K562 (cell line): ENCODE measurements around the gene ZNHIT1. TPM values are rescaled to one million over a fixed set of nuclear protein-coding genes. Genes with fewer than 3 reads are reported as not detected.

Source experiments
- ATAC-seq: fragments of 200-7000 bp; cut with Tn5 transposase; 3 replicates; pipeline ENCODE4 v1.9.1; 2020; ENCODE audit warnings: moderate library complexity
- BruUV-seq: library from RNA; stranded (reverse); fragments of 400-500 nt; replicated peaks from 2 replicates; lab custom pipeline; 2021; lab: Mats Ljungman, UMichigan
- CTCF ChIA-PET: fragments of 300-600 bp; formaldehyde crosslinking; extraction: SDS; loops from one replicate; lab custom pipeline; 2021; ENCODE audit warnings: low intra/inter-chr PET ratio; lab: Yijun Ruan, JAX
- POLR2A ChIA-PET: fragments of 300-600, 350-650 bp; sonication (Branson Sonifier 250); formaldehyde crosslinking; extraction: SDS; loops from one replicate; lab custom pipeline; 2021; ENCODE audit warnings: antibody characterized with exemption, inconsistent platforms; lab: Yijun Ruan, JAX
- DNase-seq, 4 experiments: peaks; one replicate each; pipeline versions ENCODE4 v3.0.0 to v3.0.0-alpha.2; 2011 to 2018; ENCODE audit warnings: low spot score in 3 of 4, mixed read lengths in 3 of 4; ENCODE audit errors: extremely low read depth in 1 of 4
- FAIRE-seq: peaks from 2 replicates; lab custom pipeline; 2011; peaks lifted over from hg19 to GRCh38; lab: Jason Lieb, UNC
- H2AFZ ChIP-seq: 2 replicates; pipeline ENCODE4 v1.6.0; 2011; ENCODE audit warnings: low read depth, low read length, control low read depth, inconsistent platforms
- H3K27ac ChIP-seq: fragments of 200-600 bp; 3 replicates; pipeline ENCODE4 v1.8.0; 2011; ENCODE audit warnings: low read depth, mild to moderate bottlenecking, control low read depth, inconsistent platforms, low read length, moderate library complexity, mixed read lengths; ENCODE audit errors: extremely low read depth
- H3K27me3 ChIP-seq, 2 experiments: fragments of 300-600 bp in 1 of 2; 2 replicates in 1 of 2; 3 replicates in 1 of 2; pipeline versions ENCODE4 v1.6.0 to v1.8.0; 2011; ENCODE audit warnings: inconsistent platforms in 2 of 2, low read length in 2 of 2, mild to moderate bottlenecking in 1 of 2, mixed read lengths in 1 of 2, moderate library complexity in 1 of 2; ENCODE audit not compliant: control insufficient read depth in 2 of 2, insufficient read depth in 2 of 2
- H3K36me3 ChIP-seq: fragments of 300-600 bp; 3 replicates; pipeline ENCODE4 v1.8.0; 2011; ENCODE audit warnings: mild to moderate bottlenecking, low read length, inconsistent platforms; ENCODE audit not compliant: control insufficient read depth, insufficient read depth
- H3K4me1 ChIP-seq, 2 experiments: fragments of 200-600 bp in 1 of 2; replicated peaks in 1 of 2; 2 replicates in 1 of 2; 3 replicates in 1 of 2; pipeline versions ENCODE4 v1.5.1 to v1.8.0; 2011; ENCODE audit warnings: inconsistent platforms in 2 of 2, low read length in 2 of 2, mild to moderate bottlenecking in 1 of 2, mixed read lengths in 1 of 2, moderate library complexity in 1 of 2; ENCODE audit not compliant: control insufficient read depth in 2 of 2, insufficient read depth in 2 of 2
- H3K4me2 ChIP-seq: 2 replicates; pipeline ENCODE4 v1.6.1; 2011; ENCODE audit warnings: low read length, control low read depth, inconsistent platforms, mixed read lengths; ENCODE audit not compliant: insufficient read depth
- H3K4me3 ChIP-seq: fragments of 200-600 bp; sonication (generic), shearing (Covaris generic); 2 replicates; pipeline ENCODE4 v1.5.1; 2016; ENCODE audit warnings: control low read depth, inconsistent platforms
- H3K79me2 ChIP-seq: fragments of 200-600 bp; 3 replicates; pipeline ENCODE4 v1.8.0; 2011; ENCODE audit warnings: low read length, inconsistent platforms; ENCODE audit not compliant: control insufficient read depth, insufficient read depth
- H3K9ac ChIP-seq, 2 experiments: 2 replicates each; pipeline versions ENCODE4 v1.6.0 to v1.6.1; 2011; ENCODE audit warnings: low read depth in 2 of 2, low read length in 2 of 2, control low read depth in 1 of 2, inconsistent platforms in 1 of 2, mild to moderate bottlenecking in 1 of 2, mixed read lengths in 1 of 2; ENCODE audit not compliant: insufficient read depth in 1 of 2
- H3K9me1 ChIP-seq: one replicate; pipeline ENCODE4 v1.6.0; 2011; ENCODE audit warnings: inconsistent platforms, mild to moderate bottlenecking, low read length, moderate library complexity; ENCODE audit not compliant: control insufficient read depth, insufficient read depth
- H3K9me3 ChIP-seq: replicated peaks from 2 replicates; pipeline ENCODE4 v1.5.1; 2011; ENCODE audit warnings: low read depth, low read length, inconsistent platforms; ENCODE audit not compliant: control insufficient read depth, insufficient read depth
- H4K20me1 ChIP-seq: replicated peaks from 2 replicates; pipeline ENCODE4 v1.6.1; 2011; ENCODE audit warnings: low read length, inconsistent platforms, mixed read lengths; ENCODE audit not compliant: control insufficient read depth, insufficient read depth
- CSDE1 ChIP-seq, 2 experiments: fragments of 450-650 bp; IDR thresholded peaks; 2 replicates each; pipeline ENCODE4 v1.6.1; 2016; ENCODE audit warnings: mild to moderate bottlenecking in 1 of 2
- ETV5 ChIP-seq: sonication (generic); formaldehyde crosslinking; IDR thresholded peaks from 2 replicates; pipeline ENCODE4 v1.4.0; 2020; ENCODE audit warnings: low read depth, mild to moderate bottlenecking, missing genetic modification reagents
- NUFIP1 ChIP-seq: fragments of 450-650 bp; IDR thresholded peaks from 2 replicates; pipeline ENCODE4 v1.6.1; 2018; ENCODE audit not compliant: partially characterized antibody
- ZBTB34 ChIP-seq: fragments of 250-450 bp; sonication (Bioruptor Pico); IDR thresholded peaks from 2 replicates; pipeline ENCODE4 v1.8.0; 2021; ENCODE audit warnings: mild to moderate bottlenecking, moderate library complexity
- WGBS: fragments of 100-300 bp; shearing (Covaris generic); methylation state at CpG from one replicate; pipeline ENCODE4 v1.1.6; 2016; ENCODE audit warnings: low coverage, mixed read lengths; ENCODE audit not compliant: insufficient coverage; ENCODE audit errors: missing lambda C conversion rate; 5-methylcytosine and 5-hydroxymethylcytosine counted together
- in situ Hi-C: fragments of 300-500 bp; cut with MboI; formaldehyde crosslinking; loops from 4 replicates; pipeline ENCODE4 v1.15.0; 2018; ENCODE audit warnings: inconsistent platforms, mixed read lengths
- intact Hi-C: fragments of 100-400 bp; cut with micrococcal nuclease; formaldehyde crosslinking; loops from 2 replicates; pipeline ENCODE4 v1.14.2; 2022
- polyA plus RNA-seq, 8 experiments: library from polyadenylated mRNA; depleted of rRNA in 4 of 8; stranded (reverse) in 5 of 8; unstranded in 3 of 8; fragments of >200 nt; fragmentation: Nextera tagmentation in 2 of 8; fragmentation: Illumina TruSeq in 1 of 8; extraction: Ambion mirVana in 2 of 8; extraction: Trizol in 1 of 8; gene quantifications; 2 replicates each; pipeline versions ENCODE4 v1.2.1 to v1.2.3, GENCODE V29; 2011 to 2014; ENCODE audit warnings: inconsistent platforms in 1 of 8, missing spikeins in 1 of 8
- total RNA-seq, 7 experiments: library from RNA; depleted of rRNA in 6 of 7; stranded (reverse); fragments of >200 nt in 6 of 7; fragmentation: Illumina TruSeq in 2 of 7; extraction: Trizol in 2 of 7; gene quantifications; 2 replicates each; pipeline versions ENCODE4 v1.2.1 to v1.2.3, GENCODE V29; 2011 to 2021; ENCODE audit warnings: low replicate concordance in 1 of 7

The ZNHIT1 gene
- total and polyA plus RNA-seq, 9 of the 15 experiments (the other 6 are each of a cell fraction or from before 2014, with no cell fraction given) = 6.4 to 162 (median 70.1) TPM

GRCh38 chr7:101225650-101226049, 7.7 kb downstream of the ZNHIT1 start:
- no peaks in the 10 kb centered on the region for H4K20me1 ChIP-seq
- H3K4me3 ChIP-seq = no peak overlapping the region
- H3K9me3 ChIP-seq = no peaks in the 10 kb centered on the region
- ATAC-seq (no peak), DNase-seq (no peak), FAIRE-seq (no peak)
- TF ChIP-seq NUFIP1 (no peak), ETV5 (CRISPR knock-in tag) (no peak), CSDE1 (IDR thresholded peaks at IDR 0.05) (no peak), ZBTB34 (CRISPR knock-in tag) (no peak)
- no peak overlapping the region for H3K4me2 ChIP-seq
- peaks cover 9% of the 10 kb centered on the region for H3K9me1 ChIP-seq
- ChIA-PET POLR2A (interaction anchor here (1.4 to 4.8 kb wide), 2 partner anchors 8 to 9 kb away, joined by 4 to 19 read pairs; partner anchors contain the start of genes PLOD3 and ZNHIT1), CTCF (no interaction called here)
- peaks cover 7% of the 10 kb centered on the region; the same call in 1 of the 3 replicates for H3K79me2 ChIP-seq
- intact Hi-C loops (no loop called here), in situ Hi-C loops (no loop called here)
- H2AFZ ChIP-seq = no peak overlapping the region
- peaks cover 47% of the 10 kb centered on the region; the same call in 2 of the 3 replicates for H3K36me3 ChIP-seq
- WGBS = 88% methylated on average over 6 of the region's 6 CpGs
- no TSS peak for BruUV-seq
- no peaks in the 10 kb centered on the region for H3K27me3 ChIP-seq
- no peak overlapping the region for H3K9ac ChIP-seq
- H3K27ac ChIP-seq = no peak overlapping the region
- peaks cover 0 to 11% of the 10 kb centered on the region in 2 experiments; a peak in 2 of 5 replicates for H3K4me1 ChIP-seq
